ENCODE results near the gene OR51A7. TPM values are rescaled to one million over a fixed set of nuclear protein-coding genes. Genes with fewer than 3 reads are reported as not detected.

The OR51A7 gene
- total and polyA plus RNA-seq, 4 donors = not detected

- Histone ChIP-seq H3K9ac (ENCODE audit: low read depth in 1 of 2, low read length in 2 of 2) (no peak overlapping the region), H3K27ac (ENCODE audit: low read depth in 1 of 2, low read length in 2 of 2) (no peak overlapping the region), H3K9me3 (ENCODE audit: control insufficient read depth in 4 of 4, low read length in 3 of 4) (peaks cover 0 to 3% (median 0%) of the 10 kb centered on the region in 4 donors), H3K27me3 (ENCODE audit: control insufficient read depth in 4 of 4, insufficient read depth in 4 of 4, low read length in 3 of 4) (peaks cover 0 to 2% (median 0%) of the 10 kb centered on the region in 4 donors), H3K36me3 (ENCODE audit: control insufficient read depth in 4 of 4, insufficient read depth in 3 of 4, low read depth in 1 of 4, low read length in 3 of 4) (no peaks in the 10 kb centered on the region), H3K4me3 (ENCODE audit: low read depth in 1 of 3, low read length in 3 of 3) (no peak overlapping the region), H3K4me1 (ENCODE audit: control insufficient read depth in 4 of 4, insufficient read depth in 4 of 4, low read length in 3 of 4) (no peaks in the 10 kb centered on the region)
- DNase-seq (ENCODE audit: low spot score) = no peak
- TF ChIP-seq RXRA (IDR thresholded peaks at IDR 0.05) = no peak
- no peak for TF ChIP-seq FOXA1 (IDR thresholded peaks at IDR 0.05)
- TF ChIP-seq FOXA2 (IDR thresholded peaks at IDR 0.05) = no peak
- TF ChIP-seq RAD21 (IDR thresholded peaks at IDR 0.05) = no peak
- TF ChIP-seq MAX (IDR thresholded peaks at IDR 0.05) = no peak
- no peak for TF ChIP-seq HNF4A (conservative IDR thresholded peaks at IDR 0.05)
- TF ChIP-seq HNF4G (IDR thresholded peaks at IDR 0.05) = no peak
- TF ChIP-seq, protein P1, sequence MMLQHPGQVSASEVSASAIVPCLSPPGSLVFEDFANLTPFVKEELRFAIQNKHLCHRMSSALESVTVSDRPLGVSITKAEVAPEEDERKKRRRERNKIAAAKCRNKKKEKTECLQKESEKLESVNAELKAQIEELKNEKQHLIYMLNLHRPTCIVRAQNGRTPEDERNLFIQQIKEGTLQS (IDR thresholded peaks at IDR 0.05) = no peak
- TF ChIP-seq, protein P2, sequence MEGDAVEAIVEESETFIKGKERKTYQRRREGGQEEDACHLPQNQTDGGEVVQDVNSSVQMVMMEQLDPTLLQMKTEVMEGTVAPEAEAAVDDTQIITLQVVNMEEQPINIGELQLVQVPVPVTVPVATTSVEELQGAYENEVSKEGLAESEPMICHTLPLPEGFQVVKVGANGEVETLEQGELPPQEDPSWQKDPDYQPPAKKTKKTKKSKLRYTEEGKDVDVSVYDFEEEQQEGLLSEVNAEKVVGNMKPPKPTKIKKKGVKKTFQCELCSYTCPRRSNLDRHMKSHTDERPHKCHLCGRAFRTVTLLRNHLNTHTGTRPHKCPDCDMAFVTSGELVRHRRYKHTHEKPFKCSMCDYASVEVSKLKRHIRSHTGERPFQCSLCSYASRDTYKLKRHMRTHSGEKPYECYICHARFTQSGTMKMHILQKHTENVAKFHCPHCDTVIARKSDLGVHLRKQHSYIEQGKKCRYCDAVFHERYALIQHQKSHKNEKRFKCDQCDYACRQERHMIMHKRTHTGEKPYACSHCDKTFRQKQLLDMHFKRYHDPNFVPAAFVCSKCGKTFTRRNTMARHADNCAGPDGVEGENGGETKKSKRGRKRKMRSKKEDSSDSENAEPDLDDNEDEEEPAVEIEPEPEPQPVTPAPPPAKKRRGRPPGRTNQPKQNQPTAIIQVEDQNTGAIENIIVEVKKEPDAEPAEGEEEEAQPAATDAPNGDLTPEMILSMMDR (IDR thresholded peaks at IDR 0.05; ENCODE audit: low read depth, low read length, missing input control) = no peak
- no peak for TF ChIP-seq ZBTB33 (IDR thresholded peaks at IDR 0.05)
- no peak for TF ChIP-seq NR2F2 (IDR thresholded peaks at IDR 0.05)
- TF ChIP-seq GABPA (IDR thresholded peaks at IDR 0.05 in 1 of 2, conservative IDR thresholded peaks at IDR 0.05 in 1 of 2) = no peak
- no peak for TF ChIP-seq REST (IDR thresholded peaks at IDR 0.05)
- no peak for TF ChIP-seq EGR1 (IDR thresholded peaks at IDR 0.05; ENCODE audit: low read depth in 2 of 2)
- no peak for TF ChIP-seq JUND (IDR thresholded peaks at IDR 0.05)
Observed at GRCh38 chr11:4926608-4927007, 23.0 kb downstream of the OR51A7 start.

DNA sequence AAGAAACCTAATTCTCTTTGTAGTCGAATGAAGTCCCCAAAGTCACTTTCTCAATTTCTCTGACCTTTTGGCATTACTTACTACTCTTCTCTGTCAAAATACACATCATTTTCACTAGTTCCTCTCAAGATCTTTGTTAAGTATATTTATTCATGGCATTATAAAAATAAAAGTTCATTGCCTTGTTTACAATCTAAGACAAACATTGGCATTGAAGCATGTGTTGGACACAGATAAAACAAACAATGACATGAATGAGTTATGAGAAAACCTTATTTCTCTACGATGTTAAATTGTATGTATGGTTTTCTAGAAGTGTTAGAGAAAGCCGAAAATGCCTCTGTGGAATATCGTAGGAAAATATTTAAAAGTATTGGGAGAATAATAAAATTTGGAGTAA lies 29.2 kb downstream of the OR51A7 start:
- H3K9ac ChIP-seq (ENCODE audit: low read depth in 1 of 2, low read length in 2 of 2) = no peak overlapping the region
- no peaks in the 10 kb centered on the region for H3K4me1 ChIP-seq (ENCODE audit: control insufficient read depth in 4 of 4, insufficient read depth in 4 of 4, low read length in 3 of 4)
- H3K36me3 ChIP-seq (ENCODE audit: control insufficient read depth in 4 of 4, insufficient read depth in 3 of 4, low read depth in 1 of 4, low read length in 3 of 4) = no peaks in the 10 kb centered on the region
- TF ChIP-seq, protein P2 (IDR thresholded peaks at IDR 0.05; ENCODE audit: low read depth, low read length, missing input control) = no peak
- no peak for TF ChIP-seq HNF4A (conservative IDR thresholded peaks at IDR 0.05)
- TF ChIP-seq RAD21 (IDR thresholded peaks at IDR 0.05) = no peak
- TF ChIP-seq RXRA (IDR thresholded peaks at IDR 0.05) = no peak
- TF ChIP-seq MAX (IDR thresholded peaks at IDR 0.05) = no peak
- no peak for TF ChIP-seq NR2F2 (IDR thresholded peaks at IDR 0.05)
- no peak for TF ChIP-seq REST (IDR thresholded peaks at IDR 0.05)
- TF ChIP-seq YY1 (IDR thresholded peaks at IDR 0.05) = no peak
- no peak for TF ChIP-seq TAF1 (conservative IDR thresholded peaks at IDR 0.05)
- TF ChIP-seq GABPA (IDR thresholded peaks at IDR 0.05 in 1 of 2, conservative IDR thresholded peaks at IDR 0.05 in 1 of 2) = no peak
- no peak for TF ChIP-seq SP1 (IDR thresholded peaks at IDR 0.05)
- no peak for TF ChIP-seq JUND (IDR thresholded peaks at IDR 0.05)
- no peak for TF ChIP-seq HNF4G (IDR thresholded peaks at IDR 0.05)
- WGBS = 84% methylated on average over 4 of the region's 4 CpGs
- no peaks in the 10 kb centered on the region for H3K9me3 ChIP-seq (ENCODE audit: control insufficient read depth in 4 of 4, low read length in 3 of 4)
- DNase-seq (ENCODE audit: low spot score) = no peak
- H3K27me3 ChIP-seq (ENCODE audit: control insufficient read depth in 4 of 4, insufficient read depth in 4 of 4, low read length in 3 of 4) = peaks cover 0 to 2% (median 0%) of the 10 kb centered on the region in 4 donors
- H3K4me3 ChIP-seq (ENCODE audit: low read depth in 1 of 3, low read length in 3 of 3) = no peak overlapping the region
- H3K27ac ChIP-seq (ENCODE audit: low read depth in 1 of 2, low read length in 2 of 2) = no peak overlapping the region

Data from liver (tissue), 9 donors.